ENCODE results near the gene OPHN1. TPM values are rescaled to one million over a fixed set of nuclear protein-coding genes. Genes with fewer than 3 reads are reported as not detected.
"Not testable (repeated sequence)": the region's sequence is repeated elsewhere in the genome, so short reads cannot be mapped to it uniquely, and the experiment has no call there.

Gene OPHN1
- total RNA-seq, 2 donors from 2014 or later: 2.3 to 4.3 TPM

DNA sequence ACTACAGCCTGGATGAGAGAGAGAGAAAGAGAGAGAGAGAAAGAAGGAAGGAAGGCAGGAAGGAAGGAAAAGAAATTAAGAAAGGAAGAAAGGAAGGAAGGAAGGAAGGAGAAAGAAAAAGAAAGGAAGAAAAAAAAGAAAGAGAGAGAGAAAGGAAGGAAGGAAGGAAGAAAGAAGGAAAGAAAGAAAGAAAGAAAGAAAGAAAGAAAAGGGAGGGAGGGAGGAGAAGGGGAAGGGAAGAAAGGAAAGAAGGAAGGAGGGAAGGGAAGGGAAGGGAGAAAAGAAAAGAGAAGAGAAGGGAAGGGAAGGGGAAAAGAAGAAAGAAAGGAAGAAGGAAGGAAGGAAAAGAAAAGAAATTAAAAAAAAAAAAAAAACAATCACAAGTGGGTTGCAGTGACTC, 146.3 kb downstream of the OPHN1 start:
- TF ChIP-seq, protein P1, sequence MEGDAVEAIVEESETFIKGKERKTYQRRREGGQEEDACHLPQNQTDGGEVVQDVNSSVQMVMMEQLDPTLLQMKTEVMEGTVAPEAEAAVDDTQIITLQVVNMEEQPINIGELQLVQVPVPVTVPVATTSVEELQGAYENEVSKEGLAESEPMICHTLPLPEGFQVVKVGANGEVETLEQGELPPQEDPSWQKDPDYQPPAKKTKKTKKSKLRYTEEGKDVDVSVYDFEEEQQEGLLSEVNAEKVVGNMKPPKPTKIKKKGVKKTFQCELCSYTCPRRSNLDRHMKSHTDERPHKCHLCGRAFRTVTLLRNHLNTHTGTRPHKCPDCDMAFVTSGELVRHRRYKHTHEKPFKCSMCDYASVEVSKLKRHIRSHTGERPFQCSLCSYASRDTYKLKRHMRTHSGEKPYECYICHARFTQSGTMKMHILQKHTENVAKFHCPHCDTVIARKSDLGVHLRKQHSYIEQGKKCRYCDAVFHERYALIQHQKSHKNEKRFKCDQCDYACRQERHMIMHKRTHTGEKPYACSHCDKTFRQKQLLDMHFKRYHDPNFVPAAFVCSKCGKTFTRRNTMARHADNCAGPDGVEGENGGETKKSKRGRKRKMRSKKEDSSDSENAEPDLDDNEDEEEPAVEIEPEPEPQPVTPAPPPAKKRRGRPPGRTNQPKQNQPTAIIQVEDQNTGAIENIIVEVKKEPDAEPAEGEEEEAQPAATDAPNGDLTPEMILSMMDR (IDR thresholded peaks at IDR 0.05): no peak
- ATAC-seq (no peak), DNase-seq (no peak)
- Histone ChIP-seq H3K27ac (no peak overlapping the region), H3K4me3 (no peak overlapping the region), H3K4me1 (no peaks in the 10 kb centered on the region), H3K36me3 (replicated peaks in 1 of 2; ENCODE audit: insufficient read depth in 1 of 2, low read depth in 2 of 2) (no peaks in the 10 kb centered on the region), H3K9me3 (no peaks in the 10 kb centered on the region), H3K27me3 (no peaks in the 10 kb centered on the region)
- intact Hi-C loops (cut with DNase I): no loop called here

DNA sequence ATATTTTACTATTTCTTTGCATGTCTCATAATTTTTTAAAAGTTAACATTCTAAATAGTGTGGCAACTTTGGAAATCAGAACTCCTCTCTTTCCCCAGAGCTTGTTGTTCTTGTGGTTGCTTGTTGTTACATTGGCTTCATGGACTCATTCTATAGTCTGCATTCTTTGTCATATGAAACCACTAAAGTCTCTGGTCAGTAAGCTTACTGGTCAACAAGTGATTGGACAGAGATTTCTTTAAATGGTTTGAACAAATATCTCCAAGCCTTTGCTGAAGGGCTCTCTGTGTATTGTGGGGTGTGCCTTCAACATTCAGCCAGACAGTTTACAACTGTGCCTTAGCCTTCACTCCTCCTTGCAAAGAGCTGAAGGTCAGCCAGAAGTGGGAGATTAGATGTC, 147.2 kb downstream of the OPHN1 start:
- Histone ChIP-seq H3K36me3 (replicated peaks in 1 of 2; ENCODE audit: insufficient read depth in 1 of 2, low read depth in 2 of 2) (no peaks in the 10 kb centered on the region), H3K4me3 (no peak overlapping the region), H3K4me1 (no peaks in the 10 kb centered on the region), H3K27ac (no peak overlapping the region), H3K27me3 (no peaks in the 10 kb centered on the region), H3K9me3 (no peaks in the 10 kb centered on the region)
- no peak for ATAC-seq
- intact Hi-C loops (cut with DNase I): no loop called here
- no peak for TF ChIP-seq POLR2A (IDR thresholded peaks at IDR 0.05)
- TF ChIP-seq, protein P1 (IDR thresholded peaks at IDR 0.05): no peak
- no peak for DNase-seq

DNA sequence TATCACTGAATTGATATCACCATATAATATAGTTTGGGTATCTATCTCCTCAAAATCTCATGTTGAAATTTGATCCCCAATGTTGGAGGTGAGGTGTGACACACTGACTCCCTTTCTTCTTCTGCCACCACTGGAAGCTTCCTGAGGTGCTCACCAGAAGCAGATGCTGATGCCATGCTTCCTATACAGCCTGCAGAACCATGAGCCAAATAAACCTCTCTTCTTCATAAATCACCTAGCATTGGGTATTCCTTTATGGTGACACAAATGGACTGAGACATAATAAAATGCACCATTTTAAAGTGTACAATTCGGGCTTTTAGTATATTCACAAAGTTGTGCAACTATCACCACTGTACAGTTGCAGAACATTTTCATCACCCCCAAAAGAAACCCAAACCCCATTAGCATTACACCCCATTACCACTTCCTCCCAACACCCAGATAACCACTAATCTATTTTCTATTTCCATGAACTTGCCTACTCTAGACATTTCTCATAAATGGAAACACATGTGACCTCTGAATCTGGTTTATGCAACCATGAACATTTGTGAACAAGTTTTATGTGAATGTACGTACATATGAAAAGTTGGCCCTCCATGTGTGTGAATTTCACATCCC, 148.9 kb downstream of the OPHN1 start:
- H3K9me3 ChIP-seq: no peaks in the 10 kb centered on the region
- no peaks in the 10 kb centered on the region for H3K4me1 ChIP-seq
- intact Hi-C loops (cut with DNase I): no loop called here
- TF ChIP-seq, protein P1 (IDR thresholded peaks at IDR 0.05): no peak
- no peak for TF ChIP-seq POLR2A (IDR thresholded peaks at IDR 0.05)
- WGBS, 2 donors: 92 to 96% methylated on average over 2 of the region's 2 CpGs
- no peak for DNase-seq
- no peaks in the 10 kb centered on the region for H3K36me3 ChIP-seq (replicated peaks in 1 of 2; ENCODE audit: insufficient read depth in 1 of 2, low read depth in 2 of 2)
- no peaks in the 10 kb centered on the region for H3K27me3 ChIP-seq
- ATAC-seq: no peak
- H3K4me3 ChIP-seq: no peak overlapping the region
- no peak overlapping the region for H3K27ac ChIP-seq

DNA sequence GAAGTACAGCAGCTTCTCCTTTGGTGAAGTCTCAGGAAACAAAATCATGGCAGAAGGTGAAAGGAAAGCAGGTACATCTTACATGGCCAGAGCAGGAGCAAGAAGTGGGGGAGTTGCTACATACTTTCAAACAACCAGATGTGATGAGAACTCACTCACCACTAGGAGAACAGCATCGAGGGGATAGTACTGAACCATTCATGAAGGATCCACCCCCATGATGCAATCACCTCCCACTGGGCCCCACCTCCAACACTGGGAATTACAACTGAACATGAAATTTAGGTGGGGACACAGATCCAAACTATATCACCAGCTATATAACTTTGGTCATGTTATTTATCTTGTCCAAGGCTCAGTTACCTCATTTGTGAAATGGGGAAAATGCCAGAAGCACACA, 159.4 kb downstream of the OPHN1 start:
- intact Hi-C loops (cut with DNase I): no loop called here
- Histone ChIP-seq H3K36me3 (replicated peaks in 1 of 2; ENCODE audit: insufficient read depth in 1 of 2, low read depth in 2 of 2) (no peaks in the 10 kb centered on the region), H3K9me3 (no peaks in the 10 kb centered on the region), H3K4me1 (no peaks in the 10 kb centered on the region), H3K27me3 (no peaks in the 10 kb centered on the region), H3K27ac (no peak overlapping the region), H3K4me3 (no peak overlapping the region)
- DNase-seq (no peak), ATAC-seq (no peak)
- 46% methylated on average over 1 of the region's 1 CpG; no CpG with 5 or more reads in 1 of the 2 donors for WGBS, 2 donors
- no peak for TF ChIP-seq POLR2A (IDR thresholded peaks at IDR 0.05)

DNA sequence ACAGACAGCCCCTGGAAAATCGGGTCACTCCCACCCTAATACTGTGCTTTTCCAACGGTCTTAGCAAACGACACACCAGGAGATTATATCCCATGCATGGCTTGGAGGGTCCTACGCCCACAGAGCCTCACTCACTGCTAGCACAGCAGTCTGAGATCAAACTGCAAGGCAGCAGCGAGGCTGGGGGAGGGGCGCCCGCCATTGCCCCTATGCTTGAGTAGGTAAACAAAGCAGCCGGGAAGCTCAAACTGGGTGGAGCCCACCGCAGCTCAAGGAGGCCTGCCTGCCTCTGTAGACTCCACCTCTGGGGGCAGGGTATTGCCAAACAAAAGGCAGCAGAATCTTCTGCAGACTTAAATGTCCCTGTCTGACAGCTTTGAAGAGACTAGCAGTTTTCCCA, 168.5 kb downstream of the OPHN1 start:
- H3K27me3 ChIP-seq; DNase-seq; intact Hi-C loops (cut with DNase I); H3K4me3 ChIP-seq; H3K9me3 ChIP-seq; H3K4me1 ChIP-seq; H3K36me3 ChIP-seq (replicated peaks in 1 of 2; ENCODE audit: insufficient read depth in 1 of 2, low read depth in 2 of 2); H3K27ac ChIP-seq; ATAC-seq: not testable (repeated sequence)
- 77 to 96% methylated on average over 5 to 8 of the region's 9 CpGs for WGBS, 2 donors

DNA sequence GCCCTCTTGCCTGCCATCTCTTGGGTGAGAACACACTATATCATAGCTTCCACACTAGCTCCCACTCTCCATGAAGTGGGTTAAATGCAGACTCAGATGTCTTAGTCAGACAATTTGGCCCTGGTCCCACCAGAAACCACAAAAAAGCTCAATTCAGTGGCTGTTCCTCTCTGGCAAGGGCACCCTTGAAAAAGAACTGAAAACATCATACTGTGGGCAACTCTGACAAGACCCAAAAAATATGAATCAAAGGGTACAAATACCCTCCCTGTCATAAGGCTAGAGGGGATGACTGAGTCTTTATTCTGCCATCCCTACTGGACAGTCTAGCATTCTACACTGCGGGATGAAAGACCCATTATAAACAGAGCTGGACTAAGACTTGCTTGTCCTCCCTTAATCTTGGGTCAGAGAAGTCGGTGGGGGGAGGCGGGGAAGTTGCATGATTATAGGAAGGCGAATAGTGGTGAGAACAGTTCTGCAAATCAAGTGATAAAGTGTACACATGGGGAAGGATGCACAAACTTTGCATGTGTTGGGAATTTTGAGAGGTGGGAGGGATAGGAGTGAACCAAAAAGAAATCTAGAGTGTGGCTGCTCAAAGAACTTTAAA, 172.1 kb downstream of the OPHN1 start:
- no peak for ATAC-seq
- Histone ChIP-seq H3K4me1 (no peaks in the 10 kb centered on the region), H3K27me3 (no peaks in the 10 kb centered on the region), H3K27ac (no peak overlapping the region), H3K4me3 (no peak overlapping the region), H3K9me3 (no peaks in the 10 kb centered on the region), H3K36me3 (replicated peaks in 1 of 2; ENCODE audit: insufficient read depth in 1 of 2, low read depth in 2 of 2) (no peaks in the 10 kb centered on the region)
- WGBS, 2 donors: 64 to 86% methylated on average over 4 of the region's 4 CpGs
- TF ChIP-seq, protein P1 (IDR thresholded peaks at IDR 0.05): no peak
- TF ChIP-seq POLR2A (IDR thresholded peaks at IDR 0.05): no peak
- intact Hi-C loops (cut with DNase I): no loop called here
- peak in 1 of 4 donors; percentile 3 for DNase-seq
